NCI-H146 (cell line): ENCODE data around the gene APELA.
"Not testable (repeated sequence)": the region's sequence is repeated elsewhere in the genome, so short reads cannot be mapped to it uniquely, and the experiment has no call there.

Experiments
- DNase-seq: peaks from one replicate; lab custom pipeline; 2025; lab: John Stamatoyannopoulos, UW

The APELA gene

GRCh38 chr4:164926301-164926700 lies 49.3 kb downstream of the APELA start:
- no peak for DNase-seq

- DNase-seq = not testable (repeated sequence)
Observed at GRCh38 chr4:164927101-164927500, 50.1 kb downstream of the APELA start.

GRCh38 chr4:164930647-164931046 lies 53.7 kb downstream of the APELA start:
- no peak for DNase-seq

GRCh38 chr4:164931551-164932324 lies 54.8 kb downstream of the APELA start:
- DNase-seq = no peak

- no peak for DNase-seq
Observed at GRCh38 chr4:164933244-164933643, 56.3 kb downstream of the APELA start.

- no peak for DNase-seq
Observed at GRCh38 chr4:164935363-164935762, 58.4 kb downstream of the APELA start.

- not testable (repeated sequence) for DNase-seq
Observed at GRCh38 chr4:164935865-164936606, 59.1 kb downstream of the APELA start.

GRCh38 chr4:164937576-164938270 lies 60.7 kb downstream of the APELA start:
- DNase-seq = no peak

- no peak for DNase-seq
Observed at GRCh38 chr4:164943192-164943591, 66.2 kb downstream of the APELA start.

- DNase-seq = no peak
Observed at GRCh38 chr4:164945146-164945545, 68.2 kb downstream of the APELA start.

- no peak for DNase-seq
Observed at GRCh38 chr4:164946810-164947209, 69.8 kb downstream of the APELA start.
